GM12878 (cell line): Measurements from ENCODE around the gene PABPN1. TPM values are rescaled to one million over a fixed set of nuclear protein-coding genes. Genes with fewer than 3 reads are reported as not detected.

Experiments used
- ATAC-seq: fragments of 200-7000 bp; cut with Tn5 transposase; 3 replicates; pipeline ENCODE4 v1.9.1; 2020; ENCODE audit warnings: mild to moderate bottlenecking, moderate library complexity
- BruUV-seq: library from RNA; stranded (reverse); fragments of 400-500 nt; replicated peaks from 2 replicates; lab custom pipeline; 2021; lab: Mats Ljungman, UMichigan
- CTCF ChIA-PET: fragments of 300-600 bp; sonication (Branson Sonifier 250); formaldehyde crosslinking; extraction: SDS; loops from one replicate; lab custom pipeline; 2021; ENCODE audit warnings: inconsistent platforms; lab: Yijun Ruan, JAX
- POLR2A ChIA-PET: fragments of 350-600 bp; formaldehyde crosslinking; extraction: SDS; loops from one replicate; lab custom pipeline; 2021; ENCODE audit warnings: inconsistent platforms; lab: Charles Lee
- RAD21 ChIA-PET: fragments of 300-600 bp; sonication (Branson Sonifier 250); formaldehyde crosslinking; loops from one replicate; lab custom pipeline; 2023; ENCODE audit warnings: antibody characterized with exemption; ENCODE audit not compliant: unreplicated experiment; lab: Charles Lee
- SMC1A ChIA-PET: fragments of 300-600 bp; sonication (Branson Sonifier 250); formaldehyde crosslinking; loops from one replicate; lab custom pipeline; 2023; ENCODE audit not compliant: unreplicated experiment, uncharacterized antibody; lab: Charles Lee
- DNase-seq: peaks from one replicate; pipeline ENCODE4 v3.0.0-alpha.2; 2011; ENCODE audit warnings: low read depth, low spot score
- FAIRE-seq: peaks from 3 replicates; lab custom pipeline; 2011; peaks lifted over from hg19 to GRCh38; lab: Jason Lieb, UNC
- H2AFZ ChIP-seq: 2 replicates; pipeline ENCODE4 v1.6.0; 2011; ENCODE audit warnings: low read depth, low read length, control low read depth; ENCODE audit not compliant: control insufficient read depth
- H3K27ac ChIP-seq: 2 replicates; pipeline ENCODE4 v1.5.1; 2011; ENCODE audit warnings: control low read depth; ENCODE audit not compliant: control insufficient read depth, insufficient read depth
- H3K27me3 ChIP-seq, 2 experiments: replicated peaks in 1 of 2; 2 replicates each; pipeline versions ENCODE4 v1.6.0 to v1.6.1; 2011; ENCODE audit warnings: low read length in 1 of 2; ENCODE audit not compliant: control insufficient read depth in 2 of 2, insufficient read depth in 2 of 2
- H3K36me3 ChIP-seq, 2 experiments: 2 replicates each; pipeline ENCODE4 v1.5.1; 2011; ENCODE audit warnings: low read length in 1 of 2; ENCODE audit not compliant: control insufficient read depth in 2 of 2, insufficient read depth in 2 of 2
- H3K4me1 ChIP-seq: 2 replicates; pipeline ENCODE4 v1.6.1; 2011; ENCODE audit warnings: mild to moderate bottlenecking, low read length, moderate library complexity, mixed read lengths; ENCODE audit not compliant: control insufficient read depth, insufficient read depth
- H3K4me2 ChIP-seq: 2 replicates; pipeline ENCODE4 v1.6.0; 2011; ENCODE audit warnings: control low read depth; ENCODE audit not compliant: control insufficient read depth, insufficient read depth
- H3K4me3 ChIP-seq: fragments of 200-600 bp; sonication (generic); 2 replicates; pipeline ENCODE4 v1.5.1; 2016
- H3K79me2 ChIP-seq: 2 replicates; pipeline ENCODE4 v1.6.0; 2011; ENCODE audit warnings: low read length; ENCODE audit not compliant: control insufficient read depth, insufficient read depth
- H3K9ac ChIP-seq: 2 replicates; pipeline ENCODE4 v1.8.0; 2011; ENCODE audit warnings: low read length, control low read depth, mixed read lengths; ENCODE audit not compliant: control insufficient read depth, insufficient read depth
- H3K9me3 ChIP-seq: replicated peaks from 3 replicates; pipeline ENCODE4 v1.5.1; 2011; ENCODE audit warnings: mild to moderate bottlenecking, low read length; ENCODE audit not compliant: control insufficient read depth, insufficient read depth
- H4K20me1 ChIP-seq: 2 replicates; pipeline ENCODE4 v1.6.0; 2011; ENCODE audit not compliant: control insufficient read depth, insufficient read depth
- ESRRA ChIP-seq: IDR thresholded peaks from 2 replicates; pipeline ENCODE4 v1.6.1; 2012; ENCODE audit warnings: mild to moderate bottlenecking, low read length, improper control_type of control experiment
- MXI1 ChIP-seq: fragments of 150-350 bp; IDR thresholded peaks from 2 replicates; pipeline ENCODE4 v1.6.1; 2011; ENCODE audit warnings: low read depth, mild to moderate bottlenecking, inconsistent platforms, low read length, improper control_type of control experiment
- MYB ChIP-seq: fragments of 150-350 bp; IDR thresholded peaks from 2 replicates; pipeline ENCODE4 v1.6.1; 2014; ENCODE audit warnings: mild to moderate bottlenecking, low read depth, low read length, borderline replicate concordance
- MYC ChIP-seq: IDR thresholded peaks from 2 replicates; pipeline ENCODE4 v1.6.1; 2011; ENCODE audit warnings: mild to moderate bottlenecking, low read length, moderate library complexity, inconsistent platforms; ENCODE audit not compliant: insufficient read depth, insufficient replicate concordance, insufficient read length, severe bottlenecking
- NBN ChIP-seq: fragments of 450-650 bp; IDR thresholded peaks from 2 replicates; pipeline ENCODE4 v1.6.1; 2016
- POLR2AphosphoS5 ChIP-seq: IDR thresholded peaks from 2 replicates; pipeline ENCODE4 v1.6.1; 2011; ENCODE audit warnings: mild to moderate bottlenecking, low read length, inconsistent platforms
- RBBP5 ChIP-seq: fragments of 200-600 bp; sonication (generic); conservative IDR thresholded peaks from 2 replicates; pipeline ENCODE4 v1.6.1; 2016
- RUNX3 ChIP-seq: IDR thresholded peaks from 2 replicates; pipeline ENCODE4 v1.6.1; 2012; ENCODE audit warnings: low read length, inconsistent platforms
- SIX5 ChIP-seq: IDR thresholded peaks from 2 replicates; pipeline ENCODE4 v1.6.1; 2011; ENCODE audit warnings: mild to moderate bottlenecking, low read depth, low read length, moderate library complexity; ENCODE audit not compliant: severe bottlenecking
- SMAD5 ChIP-seq: IDR thresholded peaks from 2 replicates; pipeline ENCODE4 v1.6.1; 2016; ENCODE audit warnings: antibody characterized with exemption, low read depth
- SPI1 ChIP-seq: IDR thresholded peaks from 2 replicates; pipeline ENCODE4 v1.6.1; 2011; ENCODE audit warnings: low read depth, mild to moderate bottlenecking, low read length, moderate library complexity, borderline replicate concordance; ENCODE audit not compliant: insufficient read depth
- ZNF24 ChIP-seq: fragments of 450-650 bp; IDR thresholded peaks from 2 replicates; pipeline ENCODE4 v1.6.1; 2017; ENCODE audit warnings: antibody characterized with exemption, mild to moderate bottlenecking
- WGBS: methylation state at CpG from one replicate; pipeline ENCODE4 v1.1.6; 2016; ENCODE audit warnings: low lambda C conversion rate; ENCODE audit not compliant: insufficient replicate concordance, insufficient coverage; ENCODE audit errors: missing lambda C conversion rate; 5-methylcytosine and 5-hydroxymethylcytosine counted together
- in situ Hi-C: fragments of 300-500 bp; cut with MboI; formaldehyde crosslinking; loops from 9 replicates; pipeline ENCODE4 v1.14.3; 2018; ENCODE audit warnings: mixed read lengths
- intact Hi-C: fragments of 100-400 bp; cut with micrococcal nuclease; formaldehyde crosslinking; loops from one replicate; pipeline ENCODE4 v1.14.2; 2022; ENCODE audit not compliant: unreplicated experiment
- polyA plus RNA-seq, 11 experiments: library from polyadenylated mRNA; depleted of rRNA in 4 of 11; unstranded in 6 of 11; stranded (reverse) in 5 of 11; fragments of >200 nt; fragmentation: Nextera tagmentation in 4 of 11; fragmentation: Illumina TruSeq in 1 of 11; extraction: Ambion mirVana in 4 of 11; extraction: Trizol in 1 of 11; gene quantifications; 1 replicate in 1 of 11; 2 replicates in 10 of 11; pipeline versions ENCODE4 v1.2.1 to v1.2.3, GENCODE V29; 2011 to 2016; ENCODE audit warnings: inconsistent platforms in 2 of 11, missing spikeins in 2 of 11, low read depth in 1 of 11
- total RNA-seq, 4 experiments: library from RNA; depleted of rRNA in 3 of 4; stranded (reverse); fragments of >200 nt in 3 of 4; fragmentation: Illumina TruSeq in 1 of 4; extraction: Trizol in 1 of 4; gene quantifications; 2 replicates each; pipeline versions ENCODE4 v1.2.1 to v1.2.3, GENCODE V29; 2013 to 2021
- TF ChIP-seq, protein P1 (sequence below): fragments of 450-650 bp; IDR thresholded peaks from 2 replicates; pipeline ENCODE4 v1.6.1; 2017; ENCODE audit warnings: mild to moderate bottlenecking, low read depth, inconsistent platforms; ENCODE audit not compliant: poor library complexity, severe bottlenecking
- TF ChIP-seq, protein P2 (sequence below): IDR thresholded peaks from 2 replicates; pipeline ENCODE4 v1.6.1; 2012; ENCODE audit warnings: low read depth, low read length, improper control_type of control experiment

Gene PABPN1
- total and polyA plus RNA-seq, 10 of the 15 experiments (the other 5 are each of a cell fraction or from before 2014, with no cell fraction given), result 31.3 to 248 (median 103) TPM

DNA sequence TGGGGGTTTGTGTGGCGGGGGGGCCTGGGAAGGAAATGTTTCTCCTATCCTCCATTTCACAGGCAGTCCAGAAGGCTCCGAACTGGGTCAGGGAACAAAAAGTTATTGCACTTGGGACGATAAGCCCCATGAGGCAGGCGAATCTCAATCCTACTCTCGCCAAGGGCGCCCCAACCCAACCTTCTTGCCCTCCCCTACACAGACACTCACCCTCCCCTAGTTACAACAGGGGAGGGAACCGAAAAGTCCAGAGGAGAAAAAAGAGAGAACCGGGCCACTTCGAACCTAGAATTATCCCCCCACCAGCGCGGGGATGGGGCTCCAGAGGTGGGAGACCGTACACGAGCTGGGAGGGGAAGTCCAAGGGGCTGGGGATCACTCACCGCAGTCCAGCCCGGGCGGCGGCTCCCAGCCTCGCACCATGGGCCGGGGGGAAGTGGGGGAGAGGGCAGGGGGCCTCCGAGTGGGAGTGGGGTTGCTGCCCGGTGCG is 35.7 kb upstream of the PABPN1 start:
- H3K27ac ChIP-seq, result peak overlapping the region; percentile 84
- peak overlapping the region; percentile 85; the same call in 1 of the 2 replicates for H3K4me2 ChIP-seq
- H3K79me2 ChIP-seq, result peaks cover 26% of the 10 kb centered on the region
- ChIA-PET RAD21 (interaction anchor here (0.6 to 3.7 kb wide), 5 partner anchors 16 to 235 kb away, joined by 3 to 26 read pairs (median 4); partner anchors contain the start of genes ACIN1, C14orf119, PABPN1 and PPP1R3E), SMC1A (interaction anchor here (1.5 to 2.4 kb wide), 2 partner anchors 14 to 94 kb away, joined by 4 to 34 read pairs; partner anchors contain the start of gene PPP1R3E), CTCF (interaction anchor here (1.2 to 3.8 kb wide), 8 partner anchors 11 to 217 kb away, joined by 5 to 36 read pairs (median 12); partner anchors contain the start of genes PABPN1 and PPP1R3E), POLR2A (interaction anchor here (0.5 to 4.6 kb wide), 8 partner anchors 9 to 193 kb away, joined by 3 to 40 read pairs (median 6); partner anchors contain the start of genes BCL2L2, PABPN1 and PPP1R3E)
- 1% methylated on average over 17 of the region's 22 CpGs for WGBS
- intact Hi-C loops (loop anchor here (1.0 kb wide), 1 partner anchor 9 kb away; no protein-coding TSS in a partner anchor), in situ Hi-C loops (no loop called here)
- H4K20me1 ChIP-seq, result no peaks in the 10 kb centered on the region
- ATAC-seq (peak; percentile 61), FAIRE-seq (no peak), DNase-seq (no peak)
- H3K4me3 ChIP-seq, result peak overlapping the region; percentile 84
- TF ChIP-seq MXI1 (no peak), MYC (no peak), SMAD5 (no peak), MYB (no peak), ZNF24 (no peak), NBN (0 out of 2 replicates have a peak, but pooled peaks have one; percentile 19), ESRRA (0 out of 2 replicates have a peak, but pooled peaks have one; percentile 24), SIX5 (no peak), RBBP5 (no peak), SPI1 (peak; percentile 35; the same call in 1 of the 2 replicates), POLR2AphosphoS5 (0 out of 2 replicates have a peak, but pooled peaks have one; percentile 10), RUNX3 (no peak)
- TF ChIP-seq, protein P1, sequence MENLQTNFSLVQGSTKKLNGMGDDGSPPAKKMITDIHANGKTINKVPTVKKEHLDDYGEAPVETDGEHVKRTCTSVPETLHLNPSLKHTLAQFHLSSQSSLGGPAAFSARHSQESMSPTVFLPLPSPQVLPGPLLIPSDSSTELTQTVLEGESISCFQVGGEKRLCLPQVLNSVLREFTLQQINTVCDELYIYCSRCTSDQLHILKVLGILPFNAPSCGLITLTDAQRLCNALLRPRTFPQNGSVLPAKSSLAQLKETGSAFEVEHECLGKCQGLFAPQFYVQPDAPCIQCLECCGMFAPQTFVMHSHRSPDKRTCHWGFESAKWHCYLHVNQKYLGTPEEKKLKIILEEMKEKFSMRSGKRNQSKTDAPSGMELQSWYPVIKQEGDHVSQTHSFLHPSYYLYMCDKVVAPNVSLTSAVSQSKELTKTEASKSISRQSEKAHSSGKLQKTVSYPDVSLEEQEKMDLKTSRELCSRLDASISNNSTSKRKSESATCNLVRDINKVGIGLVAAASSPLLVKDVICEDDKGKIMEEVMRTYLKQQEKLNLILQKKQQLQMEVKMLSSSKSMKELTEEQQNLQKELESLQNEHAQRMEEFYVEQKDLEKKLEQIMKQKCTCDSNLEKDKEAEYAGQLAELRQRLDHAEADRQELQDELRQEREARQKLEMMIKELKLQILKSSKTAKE, result no peak
- TF ChIP-seq, protein P2, sequence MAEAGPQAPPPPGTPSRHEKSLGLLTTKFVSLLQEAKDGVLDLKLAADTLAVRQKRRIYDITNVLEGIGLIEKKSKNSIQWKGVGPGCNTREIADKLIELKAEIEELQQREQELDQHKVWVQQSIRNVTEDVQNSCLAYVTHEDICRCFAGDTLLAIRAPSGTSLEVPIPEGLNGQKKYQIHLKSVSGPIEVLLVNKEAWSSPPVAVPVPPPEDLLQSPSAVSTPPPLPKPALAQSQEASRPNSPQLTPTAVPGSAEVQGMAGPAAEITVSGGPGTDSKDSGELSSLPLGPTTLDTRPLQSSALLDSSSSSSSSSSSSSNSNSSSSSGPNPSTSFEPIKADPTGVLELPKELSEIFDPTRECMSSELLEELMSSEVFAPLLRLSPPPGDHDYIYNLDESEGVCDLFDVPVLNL, result no peak
- no peaks in the 10 kb centered on the region for H3K27me3 ChIP-seq
- peak overlapping the region; percentile 68 for H3K9ac ChIP-seq
- no peaks in the 10 kb centered on the region for H3K9me3 ChIP-seq
- peaks cover 6% of the 10 kb centered on the region; the same call in 1 of the 2 replicates for H3K4me1 ChIP-seq
- H3K36me3 ChIP-seq, result peaks cover 0 to 3% of the 10 kb centered on the region in 2 experiments; a peak in 1 of 4 replicates
- peak overlapping the region; percentile 82 for H2AFZ ChIP-seq
- BruUV-seq, result no TSS peak
